ENCODE data around the gene ZNFX1. TPM values are rescaled to one million over a fixed set of nuclear protein-coding genes. Genes with fewer than 3 reads are reported as not detected.

The ZNFX1 gene
- total and polyA plus RNA-seq, 2 donors (not counting 1 experiment from before 2014, with no cell fraction given), result 13.7 to 46.2 TPM

- no peaks in the 10 kb centered on the region for H4K20me1 ChIP-seq (ENCODE audit: control insufficient read depth, extremely low read depth, insufficient read depth, low read length)
- no peaks in the 10 kb centered on the region for H3K36me3 ChIP-seq (ENCODE audit: control insufficient read depth, insufficient read depth, low read length)
- no peak for DNase-seq (ENCODE audit: low read depth in 2 of 2)
- H3K27me3 ChIP-seq (ENCODE audit: control insufficient read depth, insufficient read depth, low read length), result no peaks in the 10 kb centered on the region
- H3K4me3 ChIP-seq (replicated peaks in 1 of 4; ENCODE audit: control extremely low read depth in 1 of 4, insufficient read depth in 1 of 4, low read depth in 3 of 4, low read length in 4 of 4), result no peak overlapping the region
- no peaks in the 10 kb centered on the region for H3K79me2 ChIP-seq (ENCODE audit: control insufficient read depth, insufficient read depth, low read length)
- no peak overlapping the region for H3K27ac ChIP-seq (ENCODE audit: insufficient read depth, low read length)
- no peak overlapping the region for H3K4me2 ChIP-seq (ENCODE audit: extremely low read depth, insufficient read depth, low read length)
- H3K9ac ChIP-seq (ENCODE audit: insufficient read depth, low read length), result no peak overlapping the region
- TF ChIP-seq EZH2 (IDR thresholded peaks at IDR 0.05; ENCODE audit: low read length, missing control alignments), result no peak
- TF ChIP-seq, protein P1, sequence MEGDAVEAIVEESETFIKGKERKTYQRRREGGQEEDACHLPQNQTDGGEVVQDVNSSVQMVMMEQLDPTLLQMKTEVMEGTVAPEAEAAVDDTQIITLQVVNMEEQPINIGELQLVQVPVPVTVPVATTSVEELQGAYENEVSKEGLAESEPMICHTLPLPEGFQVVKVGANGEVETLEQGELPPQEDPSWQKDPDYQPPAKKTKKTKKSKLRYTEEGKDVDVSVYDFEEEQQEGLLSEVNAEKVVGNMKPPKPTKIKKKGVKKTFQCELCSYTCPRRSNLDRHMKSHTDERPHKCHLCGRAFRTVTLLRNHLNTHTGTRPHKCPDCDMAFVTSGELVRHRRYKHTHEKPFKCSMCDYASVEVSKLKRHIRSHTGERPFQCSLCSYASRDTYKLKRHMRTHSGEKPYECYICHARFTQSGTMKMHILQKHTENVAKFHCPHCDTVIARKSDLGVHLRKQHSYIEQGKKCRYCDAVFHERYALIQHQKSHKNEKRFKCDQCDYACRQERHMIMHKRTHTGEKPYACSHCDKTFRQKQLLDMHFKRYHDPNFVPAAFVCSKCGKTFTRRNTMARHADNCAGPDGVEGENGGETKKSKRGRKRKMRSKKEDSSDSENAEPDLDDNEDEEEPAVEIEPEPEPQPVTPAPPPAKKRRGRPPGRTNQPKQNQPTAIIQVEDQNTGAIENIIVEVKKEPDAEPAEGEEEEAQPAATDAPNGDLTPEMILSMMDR (conservative IDR thresholded peaks at IDR 0.05 in 1 of 2, IDR thresholded peaks at IDR 0.05 in 1 of 2; ENCODE audit: low read depth in 1 of 2, low read length in 2 of 2), result no peak
- no peak overlapping the region for H2AFZ ChIP-seq (ENCODE audit: low read length)
- no peaks in the 10 kb centered on the region for H3K9me3 ChIP-seq (ENCODE audit: control insufficient read depth, insufficient read depth, low read depth, low read length)
- H3K4me1 ChIP-seq (ENCODE audit: control insufficient read depth, extremely low read depth, insufficient read depth, low read length), result no peaks in the 10 kb centered on the region
These were observed 67.1 kb downstream of the ZNFX1 start for GRCh38 chr20:49210757-49211110.

DNA sequence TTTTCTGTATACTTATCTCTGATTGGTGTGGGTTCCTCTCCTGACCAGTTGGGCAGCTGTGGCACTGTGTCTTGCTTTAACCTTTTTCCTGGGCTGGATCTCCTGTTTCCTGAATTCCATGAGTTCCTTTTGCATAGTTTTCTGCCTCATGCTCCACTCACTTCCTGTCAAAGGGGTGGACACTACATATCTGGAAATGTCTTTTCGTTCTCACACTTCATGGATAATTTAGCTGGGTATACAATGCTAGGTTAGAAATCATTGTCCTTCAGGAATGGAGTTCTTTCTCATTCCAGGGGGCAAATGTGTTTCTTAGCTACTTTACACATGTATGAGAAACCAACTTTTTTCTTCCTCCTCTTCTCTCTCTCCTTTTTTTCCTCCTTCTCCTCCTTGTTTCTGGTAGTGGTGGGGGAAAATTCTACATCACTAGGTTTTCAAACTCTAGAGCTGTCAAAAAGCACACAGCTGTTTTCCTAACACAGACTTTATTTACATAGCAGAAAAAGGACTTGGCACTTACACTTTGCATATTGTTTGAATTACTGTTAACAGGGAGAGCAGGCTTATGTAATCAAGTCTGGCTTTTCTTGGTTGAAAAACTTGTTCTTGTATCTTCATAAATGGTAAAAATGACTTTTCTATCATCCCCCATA, 67.6 kb downstream of the ZNFX1 start:
- no peaks in the 10 kb centered on the region for H3K36me3 ChIP-seq (ENCODE audit: control insufficient read depth, insufficient read depth, low read length)
- H3K79me2 ChIP-seq (ENCODE audit: control insufficient read depth, insufficient read depth, low read length), result no peaks in the 10 kb centered on the region
- no peaks in the 10 kb centered on the region for H3K27me3 ChIP-seq (ENCODE audit: control insufficient read depth, insufficient read depth, low read length)
- no peak overlapping the region for H3K4me3 ChIP-seq (replicated peaks in 1 of 4; ENCODE audit: control extremely low read depth in 1 of 4, insufficient read depth in 1 of 4, low read depth in 3 of 4, low read length in 4 of 4)
- H3K9me3 ChIP-seq (ENCODE audit: control insufficient read depth, insufficient read depth, low read depth, low read length), result no peaks in the 10 kb centered on the region
- no peak for TF ChIP-seq EZH2 (IDR thresholded peaks at IDR 0.05; ENCODE audit: low read length, missing control alignments)
- TF ChIP-seq, protein P1 (conservative IDR thresholded peaks at IDR 0.05 in 1 of 2, IDR thresholded peaks at IDR 0.05 in 1 of 2; ENCODE audit: low read depth in 1 of 2, low read length in 2 of 2), result no peak
- no peaks in the 10 kb centered on the region for H3K4me1 ChIP-seq (ENCODE audit: control insufficient read depth, extremely low read depth, insufficient read depth, low read length)
- H4K20me1 ChIP-seq (ENCODE audit: control insufficient read depth, extremely low read depth, insufficient read depth, low read length), result no peaks in the 10 kb centered on the region
- no peak overlapping the region for H3K9ac ChIP-seq (ENCODE audit: insufficient read depth, low read length)
- no peak overlapping the region for H3K27ac ChIP-seq (ENCODE audit: insufficient read depth, low read length)
- DNase-seq (ENCODE audit: low read depth in 2 of 2), result peak in 1 of 2 donors; percentile 21
- H3K4me2 ChIP-seq (ENCODE audit: extremely low read depth, insufficient read depth, low read length), result no peak overlapping the region
- no peak overlapping the region for H2AFZ ChIP-seq (ENCODE audit: low read length)

GRCh38 chr20:49207076-49207475, 70.8 kb downstream of the ZNFX1 start:
- no peak for TF ChIP-seq EZH2 (IDR thresholded peaks at IDR 0.05; ENCODE audit: low read length, missing control alignments)
- TF ChIP-seq, protein P1 (conservative IDR thresholded peaks at IDR 0.05 in 1 of 2, IDR thresholded peaks at IDR 0.05 in 1 of 2; ENCODE audit: low read depth in 1 of 2, low read length in 2 of 2), result no peak
- Histone ChIP-seq H3K79me2 (ENCODE audit: control insufficient read depth, insufficient read depth, low read length) (no peaks in the 10 kb centered on the region), H3K4me3 (replicated peaks in 1 of 4; ENCODE audit: control extremely low read depth in 1 of 4, insufficient read depth in 1 of 4, low read depth in 3 of 4, low read length in 4 of 4) (no peak overlapping the region)

More at GRCh38 chr20:49207076-49207475, 70.8 kb downstream of the ZNFX1 start:
- Histone ChIP-seq H3K27ac (ENCODE audit: insufficient read depth, low read length) (no peak overlapping the region), H3K27me3 (ENCODE audit: control insufficient read depth, insufficient read depth, low read length) (no peaks in the 10 kb centered on the region), H2AFZ (ENCODE audit: low read length) (no peak overlapping the region), H3K4me1 (ENCODE audit: control insufficient read depth, extremely low read depth, insufficient read depth, low read length) (no peaks in the 10 kb centered on the region), H3K36me3 (ENCODE audit: control insufficient read depth, insufficient read depth, low read length) (no peaks in the 10 kb centered on the region), H3K4me2 (ENCODE audit: extremely low read depth, insufficient read depth, low read length) (no peak overlapping the region), H3K9ac (ENCODE audit: insufficient read depth, low read length) (no peak overlapping the region), H4K20me1 (ENCODE audit: control insufficient read depth, extremely low read depth, insufficient read depth, low read length) (no peaks in the 10 kb centered on the region), H3K9me3 (ENCODE audit: control insufficient read depth, insufficient read depth, low read depth, low read length) (no peaks in the 10 kb centered on the region)
- no peak for DNase-seq (ENCODE audit: low read depth in 2 of 2)
